MM.1S (cell line): ENCODE measurements around the gene YOD1.

Experiments used
- DNase-seq: peaks from one replicate; pipeline ENCODE4 v3.0.0-alpha.2; 2015
- H2AFZ ChIP-seq: fragments of 300-600 bp; sonication (generic); 2 replicates; pipeline ENCODE4 v1.6.0; 2016; ENCODE audit warnings: antibody characterized with exemption, low read length
- H3F3A ChIP-seq: fragments of 300-600 bp; sonication (generic); 2 replicates; pipeline ENCODE4 v1.6.1; 2016; ENCODE audit warnings: mild to moderate bottlenecking, antibody characterized with exemption, low read length, moderate library complexity, mixed read lengths; ENCODE audit not compliant: insufficient read depth
- H3K27ac ChIP-seq: fragments of 300-600 bp; sonication (generic); 2 replicates; pipeline ENCODE4 v1.5.1; 2016; ENCODE audit warnings: mild to moderate bottlenecking, low read length
- H3K27me3 ChIP-seq: fragments of 300-600 bp; sonication (generic); replicated peaks from 2 replicates; pipeline ENCODE4 v1.6.0; 2016; ENCODE audit warnings: low read length; ENCODE audit not compliant: insufficient read depth
- H3K36me3 ChIP-seq: fragments of 300-600 bp; sonication (generic); replicated peaks from 2 replicates; pipeline ENCODE4 v1.6.1; 2016; ENCODE audit warnings: mild to moderate bottlenecking, low read length, mixed read lengths; ENCODE audit not compliant: insufficient read depth
- H3K4me1 ChIP-seq: fragments of 300-600 bp; sonication (generic); 2 replicates; pipeline ENCODE4 v1.6.1; 2016; ENCODE audit warnings: low read length, mixed read lengths
- H3K4me2 ChIP-seq: fragments of 300-600 bp; sonication (generic); 2 replicates; pipeline ENCODE4 v1.6.0; 2016; ENCODE audit warnings: low read depth, low read length
- H3K4me3 ChIP-seq: fragments of 300-600 bp; sonication (generic); 2 replicates; pipeline ENCODE4 v1.5.1; 2016; ENCODE audit warnings: low read length, mixed read lengths
- H3K79me2 ChIP-seq: fragments of 300-600 bp; sonication (generic); 2 replicates; pipeline ENCODE4 v1.6.1; 2016; ENCODE audit warnings: mixed run types, low read length, mixed read lengths
- H3K9ac ChIP-seq: fragments of 300-600 bp; sonication (generic); 2 replicates; pipeline ENCODE4 v1.6.1; 2016; ENCODE audit warnings: low read length, mixed read lengths
- H3K9me2 ChIP-seq: fragments of 300-600 bp; sonication (generic); replicated peaks from 2 replicates; pipeline ENCODE4 v1.6.1; 2016; ENCODE audit warnings: mild to moderate bottlenecking, low read length, mixed read lengths; ENCODE audit not compliant: insufficient read depth
- H3K9me3 ChIP-seq: fragments of 300-600 bp; sonication (generic); replicated peaks from 2 replicates; pipeline ENCODE4 v1.6.1; 2016; ENCODE audit warnings: mild to moderate bottlenecking, low read length, mixed read lengths; ENCODE audit not compliant: insufficient read depth
- H4K20me1 ChIP-seq: fragments of 300-600 bp; sonication (generic); 2 replicates; pipeline ENCODE4 v1.6.1; 2016; ENCODE audit warnings: mild to moderate bottlenecking, low read length, moderate library complexity, mixed read lengths; ENCODE audit not compliant: insufficient read depth
- EZH2 ChIP-seq: fragments of 300-600 bp; sonication (generic); optimal IDR thresholded peaks from 2 replicates; pipeline ENCODE3; 2017; ENCODE audit warnings: low read depth, mild to moderate bottlenecking, antibody characterized with exemption, low read length, mixed read lengths
- EZH2phosphoT487 ChIP-seq: fragments of 300-600 bp; sonication (generic); IDR thresholded peaks from 2 replicates; pipeline ENCODE4 v1.6.1; 2018; ENCODE audit warnings: antibody characterized with exemption, low read length
- TF ChIP-seq, protein P1 (sequence below): fragments of 300-600 bp; sonication (generic); IDR thresholded peaks from 2 replicates; pipeline ENCODE4 v1.5.1; 2016; ENCODE audit warnings: antibody characterized with exemption, low read length, mixed read lengths

Gene YOD1

DNA sequence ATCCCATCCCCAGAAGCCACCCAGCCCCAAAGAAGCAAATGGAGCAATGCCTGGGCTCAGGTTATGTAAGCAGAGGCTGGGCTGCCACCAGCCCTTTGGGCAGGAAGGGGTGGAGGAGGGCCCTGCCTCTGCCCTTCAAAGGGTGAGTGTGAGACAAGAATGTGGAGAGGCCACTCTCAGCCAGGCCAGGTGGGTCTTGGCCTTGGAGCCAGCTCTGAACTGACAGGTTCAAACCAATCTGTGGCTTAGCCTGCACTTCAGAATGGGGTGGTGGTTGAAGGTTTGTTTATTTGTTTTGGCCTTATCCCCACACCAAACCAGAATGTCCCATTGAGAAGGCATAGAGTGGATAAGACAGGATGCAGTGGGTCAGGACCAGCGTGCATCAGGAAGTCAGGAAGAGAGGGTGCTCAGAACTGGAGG lies 48.3 kb downstream of the YOD1 start:
- Histone ChIP-seq H3K4me2 (no peak overlapping the region), H3K27ac (no peak overlapping the region), H3K9ac (no peak overlapping the region), H3K36me3 (no peaks in the 10 kb centered on the region), H3K79me2 (no peaks in the 10 kb centered on the region), H4K20me1 (no peaks in the 10 kb centered on the region), H2AFZ (no peak overlapping the region), H3K4me3 (no peak overlapping the region), H3K27me3 (no peaks in the 10 kb centered on the region), H3F3A (no peaks in the 10 kb centered on the region), H3K9me3 (no peaks in the 10 kb centered on the region), H3K4me1 (peaks cover 6% of the 10 kb centered on the region), H3K9me2 (no peaks in the 10 kb centered on the region)
- TF ChIP-seq, protein P1, sequence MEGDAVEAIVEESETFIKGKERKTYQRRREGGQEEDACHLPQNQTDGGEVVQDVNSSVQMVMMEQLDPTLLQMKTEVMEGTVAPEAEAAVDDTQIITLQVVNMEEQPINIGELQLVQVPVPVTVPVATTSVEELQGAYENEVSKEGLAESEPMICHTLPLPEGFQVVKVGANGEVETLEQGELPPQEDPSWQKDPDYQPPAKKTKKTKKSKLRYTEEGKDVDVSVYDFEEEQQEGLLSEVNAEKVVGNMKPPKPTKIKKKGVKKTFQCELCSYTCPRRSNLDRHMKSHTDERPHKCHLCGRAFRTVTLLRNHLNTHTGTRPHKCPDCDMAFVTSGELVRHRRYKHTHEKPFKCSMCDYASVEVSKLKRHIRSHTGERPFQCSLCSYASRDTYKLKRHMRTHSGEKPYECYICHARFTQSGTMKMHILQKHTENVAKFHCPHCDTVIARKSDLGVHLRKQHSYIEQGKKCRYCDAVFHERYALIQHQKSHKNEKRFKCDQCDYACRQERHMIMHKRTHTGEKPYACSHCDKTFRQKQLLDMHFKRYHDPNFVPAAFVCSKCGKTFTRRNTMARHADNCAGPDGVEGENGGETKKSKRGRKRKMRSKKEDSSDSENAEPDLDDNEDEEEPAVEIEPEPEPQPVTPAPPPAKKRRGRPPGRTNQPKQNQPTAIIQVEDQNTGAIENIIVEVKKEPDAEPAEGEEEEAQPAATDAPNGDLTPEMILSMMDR: no peak
- no peak for TF ChIP-seq EZH2
- no peak for TF ChIP-seq EZH2phosphoT487
- no peak for DNase-seq

DNA sequence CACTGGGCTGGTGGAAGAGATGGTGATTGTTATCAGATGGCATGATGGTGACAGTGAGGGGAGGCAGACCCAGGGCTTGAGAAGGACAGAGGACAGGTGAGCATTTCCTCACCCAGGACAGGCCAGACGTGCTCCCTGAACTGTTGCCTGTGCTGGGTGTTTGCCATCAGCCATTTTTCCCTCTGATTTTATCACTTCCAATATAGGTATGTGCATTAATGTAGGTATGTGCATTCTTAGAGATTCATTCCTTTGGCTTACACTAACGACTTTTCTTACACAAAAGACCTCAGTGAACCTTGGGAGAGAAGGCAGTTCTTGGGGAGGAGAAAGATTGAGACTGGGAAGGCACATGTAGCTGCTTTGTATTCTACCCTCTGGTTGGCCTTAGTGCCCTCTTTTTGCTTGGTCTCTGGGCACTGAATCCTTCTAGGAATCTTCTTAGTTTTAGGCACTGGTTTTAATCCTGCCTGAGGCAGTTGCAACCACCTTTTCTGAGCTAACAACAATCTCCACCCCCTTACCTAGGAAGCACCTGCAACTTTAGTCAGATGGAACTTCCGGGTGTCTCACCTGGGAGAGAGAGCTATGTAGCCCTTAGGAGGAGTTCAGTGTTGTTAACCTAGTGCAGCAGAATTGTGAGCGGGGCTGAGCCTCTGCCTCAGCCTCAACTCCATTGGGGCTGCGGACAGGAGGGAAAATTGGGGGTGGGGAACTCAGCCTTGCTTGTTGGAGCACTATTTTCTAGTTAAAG lies 49.3 kb downstream of the YOD1 start:
- no peak for TF ChIP-seq EZH2
- TF ChIP-seq EZH2phosphoT487: no peak
- TF ChIP-seq, protein P1: no peak
- H3K4me2 ChIP-seq: peak overlapping the region; percentile 4; the same call in 1 of the 2 replicates
- no peaks in the 10 kb centered on the region for H3K79me2 ChIP-seq
- no peak overlapping the region for H3K9ac ChIP-seq
- no peak overlapping the region for H3K27ac ChIP-seq
- no peaks in the 10 kb centered on the region for H3K9me3 ChIP-seq
- no peaks in the 10 kb centered on the region for H4K20me1 ChIP-seq
- no peak overlapping the region for H3K4me3 ChIP-seq
- no peaks in the 10 kb centered on the region for H3K27me3 ChIP-seq
- H3F3A ChIP-seq: no peaks in the 10 kb centered on the region
- peaks cover 6% of the 10 kb centered on the region for H3K4me1 ChIP-seq
- H2AFZ ChIP-seq: peak overlapping the region; percentile 19; the same call in 1 of the 2 replicates
- H3K36me3 ChIP-seq: no peaks in the 10 kb centered on the region
- DNase-seq: peak; percentile 56
- no peaks in the 10 kb centered on the region for H3K9me2 ChIP-seq

DNA sequence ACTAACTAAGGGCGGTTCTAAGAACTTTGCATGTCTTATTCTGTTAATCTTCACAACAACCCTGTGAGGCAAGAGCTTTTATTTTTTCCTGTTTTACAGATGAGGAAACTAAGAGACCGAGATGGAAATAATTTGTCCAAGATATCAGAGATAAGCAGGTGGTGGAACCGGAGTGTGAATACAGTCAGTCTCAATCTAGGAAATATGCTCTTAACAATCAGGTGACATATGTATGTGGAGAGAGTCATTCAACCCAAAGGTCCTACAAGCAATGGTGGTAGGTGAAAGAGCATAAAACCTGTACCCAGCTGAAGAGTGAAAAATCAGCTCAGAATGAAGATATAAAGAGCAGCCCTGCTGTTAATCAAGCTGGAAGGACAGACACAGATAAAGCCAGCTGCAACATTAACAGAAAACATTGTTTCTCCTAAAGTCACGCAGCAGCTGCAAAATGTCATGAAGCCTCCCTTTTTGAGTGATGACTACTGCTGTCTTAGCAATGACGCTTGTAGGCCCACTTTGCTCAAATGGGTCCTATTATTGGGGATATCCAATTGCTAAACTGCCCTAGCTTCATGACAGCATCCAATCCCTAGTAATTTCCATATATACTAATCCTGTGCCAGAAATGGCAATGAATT lies 50.2 kb downstream of the YOD1 start:
- Histone ChIP-seq H3K4me2 (no peak overlapping the region), H3K36me3 (no peaks in the 10 kb centered on the region), H4K20me1 (no peaks in the 10 kb centered on the region), H3K4me3 (no peak overlapping the region), H2AFZ (no peak overlapping the region), H3K9ac (no peak overlapping the region), H3K4me1 (peaks cover 6% of the 10 kb centered on the region), H3K9me3 (no peaks in the 10 kb centered on the region), H3K9me2 (no peaks in the 10 kb centered on the region), H3F3A (no peaks in the 10 kb centered on the region), H3K27me3 (no peaks in the 10 kb centered on the region), H3K27ac (no peak overlapping the region), H3K79me2 (no peaks in the 10 kb centered on the region)
- no peak for DNase-seq
- no peak for TF ChIP-seq EZH2
- TF ChIP-seq EZH2phosphoT487: no peak
- TF ChIP-seq, protein P1: no peak
